ENCODE measurements around the gene CSNK1D. TPM values are rescaled to one million over a fixed set of nuclear protein-coding genes. Genes with fewer than 3 reads are reported as not detected.

Gene CSNK1D
- total RNA-seq, 1 experiment from 2014 or later: 137 TPM

- no peak for TF ChIP-seq CTCF (conservative IDR thresholded peaks at IDR 0.05)
- Mint-ChIP-seq H3K9me3 (no peaks in the 10 kb centered on the region), H3K27ac (no peak overlapping the region), H3K27me3 (ENCODE audit: low read depth) (peaks cover 13% of the 10 kb centered on the region), H3K36me3 (ENCODE audit: insufficient read depth in 1 of 3, low read depth in 3 of 3) (peaks cover 3 to 30% (median 15%) of the 10 kb centered on the region in 3 experiments; a peak in 5 of 7 replicates), H3K4me3 (no peak overlapping the region), H3K4me1 (no peaks in the 10 kb centered on the region)
- H2BK20ac ChIP-seq (ENCODE audit: low read depth, low read length, poor library complexity, severe bottlenecking): no peak overlapping the region
- H2BK15ac ChIP-seq (ENCODE audit: low read depth, low read length): no peak overlapping the region
- H4K91ac ChIP-seq (ENCODE audit: insufficient read length, low read depth, low read length): no peak overlapping the region
- H3K79me1 ChIP-seq (ENCODE audit: insufficient read depth, low read depth, low read length, poor library complexity, severe bottlenecking): no peaks in the 10 kb centered on the region
- H3K23me2 ChIP-seq (ENCODE audit: insufficient read length, low read depth, low read length, poor library complexity, severe bottlenecking): no peaks in the 10 kb centered on the region
- no peak overlapping the region for H3K27ac ChIP-seq (ENCODE audit: insufficient read length, low read depth, low read length)
- no peaks in the 10 kb centered on the region for H3K4me1 ChIP-seq (ENCODE audit: insufficient read depth, low read length)
- H2BK5ac ChIP-seq (ENCODE audit: insufficient read length, low read length): no peak overlapping the region
- no peak overlapping the region for H3K14ac ChIP-seq (ENCODE audit: insufficient read depth, low read length)
- no peak for DNase-seq
- no CpG with 5 or more reads among the region's 12 CpGs for WGBS (ENCODE audit: extremely low coverage, insufficient read length, low lambda C conversion rate)
- H3K4me2 ChIP-seq (ENCODE audit: insufficient read depth, insufficient read length, low read length): no peak overlapping the region
- H3K56ac ChIP-seq (ENCODE audit: insufficient read length, low read depth, low read length): no peak overlapping the region
- no peak overlapping the region for H2AK5ac ChIP-seq (ENCODE audit: insufficient read length, low read length)
- H3K9me3 ChIP-seq (ENCODE audit: control insufficient read depth, low read depth, low read length): no peaks in the 10 kb centered on the region
- H3K27me3 ChIP-seq (ENCODE audit: insufficient read depth, low read length): no peaks in the 10 kb centered on the region
- H3K79me2 ChIP-seq (ENCODE audit: insufficient read depth, low read length): no peaks in the 10 kb centered on the region
- H2BK12ac ChIP-seq (ENCODE audit: insufficient read length, low read depth, low read length): no peak overlapping the region
- no peak overlapping the region for H3K4ac ChIP-seq (ENCODE audit: low read depth, low read length)
- H2AFZ ChIP-seq (ENCODE audit: low read length): no peak overlapping the region
- no peaks in the 10 kb centered on the region for H4K20me1 ChIP-seq (ENCODE audit: control insufficient read depth, insufficient read depth, insufficient read length)
- no peak overlapping the region for H3T11ph ChIP-seq (ENCODE audit: low read length)
- no peak overlapping the region for H4K8ac ChIP-seq (replicated peaks; ENCODE audit: insufficient read length, low read depth, low read length)
- H4K5ac ChIP-seq (ENCODE audit: insufficient read length, low read depth, low read length): no peak overlapping the region
- no peak overlapping the region for H3K18ac ChIP-seq (ENCODE audit: insufficient read length, low read depth, low read length)
- no peak overlapping the region for H3K23ac ChIP-seq (ENCODE audit: insufficient read length, low read depth, low read length)
- no peak overlapping the region for H3K9ac ChIP-seq (ENCODE audit: extremely low read depth, insufficient read length, low read length)
- H2BK120ac ChIP-seq (ENCODE audit: low read depth, low read length, poor library complexity, severe bottlenecking): no peak overlapping the region
Observed at GRCh38 chr17:82199496-82199895, 74.0 kb downstream of the CSNK1D start.

Data from H9 (cell line).